ENCODE results near the gene TUBB4A. TPM values are rescaled to one million over a fixed set of nuclear protein-coding genes. Genes with fewer than 3 reads are reported as not detected.

TUBB4A gene
- total RNA-seq, 4 donors from 2014 or later = 2.1 to 13.9 (median 3.4) TPM

DNA sequence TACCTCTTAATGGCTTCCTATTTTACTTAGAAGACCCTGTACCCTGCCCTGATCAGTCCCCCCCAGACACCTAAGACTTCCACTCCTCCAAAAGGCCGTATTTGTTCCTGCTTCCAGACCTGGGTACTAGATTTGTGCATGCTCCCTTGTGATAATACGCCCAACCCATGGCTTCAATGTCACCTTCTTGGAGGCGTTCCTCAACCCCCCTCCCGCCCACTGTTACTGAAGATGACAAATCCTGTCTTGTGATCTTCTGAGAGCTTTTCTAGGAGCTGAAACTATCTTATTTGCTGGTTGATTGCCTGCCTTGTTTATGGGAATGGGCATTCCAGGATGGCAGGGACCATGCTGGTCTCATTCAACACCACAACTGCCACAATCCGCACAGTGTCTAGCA, 51.9 kb downstream of the TUBB4A start:
- Histone ChIP-seq H3K9me3 (no peaks in the 10 kb centered on the region), H3K36me3 (peaks cover 51% of the 10 kb centered on the region), H3K4me3 (no peak overlapping the region), H3K27me3 (no peaks in the 10 kb centered on the region), H3K4me1 (no peaks in the 10 kb centered on the region), H3K27ac (no peak overlapping the region)
- WGBS = 97% methylated on average over 5 of the region's 5 CpGs
- no peak for TF ChIP-seq POLR2A (IDR thresholded peaks at IDR 0.05)
- TF ChIP-seq, protein P1, sequence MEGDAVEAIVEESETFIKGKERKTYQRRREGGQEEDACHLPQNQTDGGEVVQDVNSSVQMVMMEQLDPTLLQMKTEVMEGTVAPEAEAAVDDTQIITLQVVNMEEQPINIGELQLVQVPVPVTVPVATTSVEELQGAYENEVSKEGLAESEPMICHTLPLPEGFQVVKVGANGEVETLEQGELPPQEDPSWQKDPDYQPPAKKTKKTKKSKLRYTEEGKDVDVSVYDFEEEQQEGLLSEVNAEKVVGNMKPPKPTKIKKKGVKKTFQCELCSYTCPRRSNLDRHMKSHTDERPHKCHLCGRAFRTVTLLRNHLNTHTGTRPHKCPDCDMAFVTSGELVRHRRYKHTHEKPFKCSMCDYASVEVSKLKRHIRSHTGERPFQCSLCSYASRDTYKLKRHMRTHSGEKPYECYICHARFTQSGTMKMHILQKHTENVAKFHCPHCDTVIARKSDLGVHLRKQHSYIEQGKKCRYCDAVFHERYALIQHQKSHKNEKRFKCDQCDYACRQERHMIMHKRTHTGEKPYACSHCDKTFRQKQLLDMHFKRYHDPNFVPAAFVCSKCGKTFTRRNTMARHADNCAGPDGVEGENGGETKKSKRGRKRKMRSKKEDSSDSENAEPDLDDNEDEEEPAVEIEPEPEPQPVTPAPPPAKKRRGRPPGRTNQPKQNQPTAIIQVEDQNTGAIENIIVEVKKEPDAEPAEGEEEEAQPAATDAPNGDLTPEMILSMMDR (IDR thresholded peaks at IDR 0.05) = no peak
- TF ChIP-seq EP300 (IDR thresholded peaks at IDR 0.05) = no peak
- TF ChIP-seq POLR2AphosphoS5 (IDR thresholded peaks at IDR 0.05) = no peak
- DNase-seq (ENCODE audit: low spot score in 2 of 2) = no peak

DNA sequence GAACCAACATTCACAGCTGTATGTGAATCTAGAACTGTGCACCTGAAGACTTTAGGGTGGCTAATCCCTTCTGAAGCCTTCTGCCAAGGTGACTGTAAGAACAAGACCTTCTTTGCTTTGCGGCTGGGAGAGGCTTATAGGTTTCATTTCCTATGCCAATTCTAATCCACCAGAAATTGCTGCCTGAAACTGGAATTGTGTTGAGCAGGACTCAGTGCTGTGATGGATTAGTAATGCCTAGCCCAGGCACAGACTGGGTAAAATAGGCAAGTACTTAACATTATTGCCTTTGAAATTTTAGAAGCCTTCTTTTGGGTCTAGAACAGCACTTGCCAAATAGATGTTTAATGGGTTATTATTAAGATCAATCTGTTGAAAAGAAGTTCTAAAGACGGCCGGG, 54.1 kb downstream of the TUBB4A start:
- H3K4me3 ChIP-seq = no peak overlapping the region
- TF ChIP-seq, protein P1 (IDR thresholded peaks at IDR 0.05) = no peak
- TF ChIP-seq POLR2A (IDR thresholded peaks at IDR 0.05) = no peak
- TF ChIP-seq POLR2AphosphoS5 (IDR thresholded peaks at IDR 0.05) = no peak
- no peak for TF ChIP-seq EP300 (IDR thresholded peaks at IDR 0.05)
- H3K27ac ChIP-seq = no peak overlapping the region
- H3K27me3 ChIP-seq = no peaks in the 10 kb centered on the region
- H3K9me3 ChIP-seq = no peaks in the 10 kb centered on the region
- WGBS = 93% methylated on average over 3 of the region's 3 CpGs
- H3K4me1 ChIP-seq = no peaks in the 10 kb centered on the region
- no peak for DNase-seq (ENCODE audit: low spot score in 2 of 2)
- H3K36me3 ChIP-seq = peaks cover 37% of the 10 kb centered on the region

DNA sequence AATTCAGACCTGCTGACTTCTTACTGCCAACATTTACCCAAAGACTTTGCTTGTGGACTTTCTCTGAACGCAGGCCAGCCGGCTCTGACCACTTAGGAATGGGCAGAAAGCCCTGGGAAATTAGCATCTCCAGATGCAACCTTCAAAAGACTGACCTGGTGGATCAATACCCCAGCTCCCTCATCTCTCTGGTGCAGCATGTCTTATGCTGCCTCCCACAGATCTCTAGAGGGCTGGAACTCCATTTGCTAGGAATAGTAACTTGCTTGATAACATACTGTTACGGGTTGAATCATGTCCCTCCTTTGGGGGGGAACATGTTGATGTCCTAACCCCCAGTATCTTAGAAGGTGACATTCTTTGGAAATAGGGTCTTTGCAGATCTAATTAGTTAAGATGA, 55.7 kb downstream of the TUBB4A start:
- Histone ChIP-seq H3K4me3 (no peak overlapping the region), H3K9me3 (no peaks in the 10 kb centered on the region), H3K36me3 (peaks cover 29% of the 10 kb centered on the region), H3K4me1 (no peaks in the 10 kb centered on the region), H3K27me3 (no peaks in the 10 kb centered on the region), H3K27ac (no peak overlapping the region)
- 100% methylated on average over 3 of the region's 3 CpGs for WGBS
- TF ChIP-seq POLR2A (IDR thresholded peaks at IDR 0.05) (no peak), POLR2AphosphoS5 (IDR thresholded peaks at IDR 0.05) (no peak), EP300 (IDR thresholded peaks at IDR 0.05) (no peak)
- TF ChIP-seq, protein P1 (IDR thresholded peaks at IDR 0.05) = no peak
- no peak for DNase-seq (ENCODE audit: low spot score in 2 of 2)

Other genes with a start within 250 kb of the TUBB4A start
- gene MLLT1, start 222.3 kb downstream of the TUBB4A start, total RNA-seq = 10 to 100 TPM; 16.0 to 29.0 (median 22.7) TPM
- gene ACER1, start 168.7 kb downstream of the TUBB4A start, total RNA-seq = 10 to 100 TPM; 22.2 to 81.4 (median 51.8) TPM
- 10 to 100 TPM; 48.7 to 75.0 (median 72.0) TPM for gene CLPP, start 140.8 kb downstream of the TUBB4A start, total RNA-seq
- gene ALKBH7, start 129.5 kb downstream of the TUBB4A start, total RNA-seq = 10 to 100 TPM; 34.1 to 74.4 (median 56.9) TPM
- gene PSPN, start 126.4 kb downstream of the TUBB4A start, total RNA-seq = 1 to 10 TPM in 3 of 4 donors, under 1 TPM in 1; 0.40 to 1.8 (median 1.4) TPM
- 10 to 100 TPM; 31.4 to 46.7 (median 39.4) TPM for gene GTF2F1, start 109.1 kb downstream of the TUBB4A start, total RNA-seq
- 100 to 1,000 TPM; 127 to 160 (median 139) TPM for gene KHSRP, start 77.5 kb downstream of the TUBB4A start, total RNA-seq
- gene SLC25A41, start 68.5 kb downstream of the TUBB4A start, total RNA-seq = not detected
- 10 to 100 TPM; 39.5 to 76.3 (median 61.6) TPM for gene SLC25A23, start 42.5 kb downstream of the TUBB4A start, total RNA-seq
- 100 to 1,000 TPM in 1 of 4 donors, 10 to 100 TPM in 3; 67.3 to 113 (median 76.1) TPM for gene CRB3, start 38.0 kb downstream of the TUBB4A start, total RNA-seq
- gene DENND1C, start 20.5 kb downstream of the TUBB4A start, total RNA-seq = 1 to 10 TPM in 3 of 4 donors, under 1 TPM in 1; 0.23 to 3.7 (median 1.5) TPM
- 1 to 10 TPM; 1.0 to 2.9 (median 1.7) TPM for gene TNFSF9, start 28.7 kb upstream of the TUBB4A start, total RNA-seq
- gene CD70, start 88.8 kb upstream of the TUBB4A start, total RNA-seq = under 1 TPM in 1 of 4 donors, not detected in 3; 0.97 TPM
- not detected for gene TNFSF14, start 167.9 kb upstream of the TUBB4A start, total RNA-seq
- 100 to 1,000 TPM in 2 of 4 donors, 10 to 100 TPM in 2; 55.3 to 109 (median 86.8) TPM for gene C3, start 218.3 kb upstream of the TUBB4A start, total RNA-seq
- gene GPR108, start 235.3 kb upstream of the TUBB4A start, total RNA-seq = 10 to 100 TPM; 52.9 to 72.7 (median 60.7) TPM
- 10 to 100 TPM; 25.5 to 80.7 (median 40.5) TPM for gene TRIP10, start 237.4 kb upstream of the TUBB4A start, total RNA-seq